Smooth muscle cell (in vitro differentiated cells): ENCODE measurements around the gene DEFB121. TPM values are rescaled to one million over a fixed set of nuclear protein-coding genes. Genes with fewer than 3 reads are reported as not detected.

Experiments
- DNase-seq: peaks from one replicate; lab custom pipeline; 2025; ENCODE audit not compliant: unreplicated experiment; lab: John Stamatoyannopoulos, UW
- H2AFZ ChIP-seq: fragments of 200-600 bp; sonication (generic); 2 replicates; pipeline ENCODE4 v1.6.0; 2016; ENCODE audit warnings: antibody characterized with exemption, low read depth, mild to moderate bottlenecking
- H3F3A ChIP-seq: fragments of 200-600 bp; sonication (generic); 2 replicates; pipeline ENCODE4 v1.6.0; 2017; ENCODE audit warnings: antibody characterized with exemption, low read depth
- H3K27ac ChIP-seq: fragments of 200-600 bp; sonication (generic); 2 replicates; pipeline ENCODE4 v1.5.1; 2016; ENCODE audit warnings: low read depth, mild to moderate bottlenecking
- H3K27me3 ChIP-seq: fragments of 200-600 bp; sonication (generic); 2 replicates; pipeline ENCODE4 v1.6.1; 2016; ENCODE audit warnings: low read depth, mild to moderate bottlenecking
- H3K36me3 ChIP-seq: fragments of 200-600 bp; sonication (generic); 2 replicates; pipeline ENCODE4 v1.5.1; 2016; ENCODE audit warnings: low read depth
- H3K4me1 ChIP-seq: fragments of 200-600 bp; sonication (generic); 2 replicates; pipeline ENCODE4 v1.5.1; 2016; ENCODE audit warnings: low read depth
- H3K4me2 ChIP-seq: fragments of 200-600 bp; sonication (generic); 2 replicates; pipeline ENCODE4 v1.6.0; 2016; ENCODE audit warnings: mild to moderate bottlenecking
- H3K4me3 ChIP-seq: fragments of 200-600 bp; sonication (generic); 2 replicates; pipeline ENCODE4 v1.5.1; 2016; ENCODE audit warnings: mild to moderate bottlenecking
- H3K79me2 ChIP-seq: fragments of 200-600 bp; sonication (generic); 2 replicates; pipeline ENCODE4 v1.6.0; 2016; ENCODE audit warnings: low read depth, mild to moderate bottlenecking
- H3K9ac ChIP-seq: fragments of 200-600 bp; sonication (generic); 2 replicates; pipeline ENCODE4 v1.6.0; 2016; ENCODE audit warnings: low read depth
- H3K9me3 ChIP-seq: fragments of 200-600 bp; sonication (generic); replicated peaks from 2 replicates; pipeline ENCODE4 v1.5.1; 2016; ENCODE audit warnings: low read depth
- H4K20me1 ChIP-seq: fragments of 200-600 bp; sonication (generic); 2 replicates; pipeline ENCODE4 v1.6.0; 2016; ENCODE audit warnings: low read depth
- WGBS: methylation state at CpG from one replicate; pipeline ENCODE4 v1.1.7; 2016; ENCODE audit warnings: low lambda C conversion rate; 5-methylcytosine and 5-hydroxymethylcytosine counted together
- polyA plus RNA-seq: library from polyadenylated mRNA; unstranded; fragments of >200 nt; fragmentation: Nextera tagmentation; extraction: Ambion mirVana; gene quantifications from 2 replicates; pipeline ENCODE4 v1.2.1, GENCODE V29; 2016
- total RNA-seq: library from RNA; depleted of rRNA; stranded (reverse); fragments of >200 nt; gene quantifications from 2 replicates; pipeline ENCODE4 v1.2.3, GENCODE V29; 2014
- TF ChIP-seq, protein P1 (sequence below): fragments of 200-600 bp; sonication (generic); IDR thresholded peaks from 2 replicates; pipeline ENCODE4 v1.5.1; 2017; ENCODE audit warnings: borderline replicate concordance, mild to moderate bottlenecking, antibody characterized with exemption; ENCODE audit not compliant: insufficient read depth, poor library complexity, severe bottlenecking

DEFB121 gene
- total and polyA plus RNA-seq, 2 experiments from 2014 or later: not detected

DNA sequence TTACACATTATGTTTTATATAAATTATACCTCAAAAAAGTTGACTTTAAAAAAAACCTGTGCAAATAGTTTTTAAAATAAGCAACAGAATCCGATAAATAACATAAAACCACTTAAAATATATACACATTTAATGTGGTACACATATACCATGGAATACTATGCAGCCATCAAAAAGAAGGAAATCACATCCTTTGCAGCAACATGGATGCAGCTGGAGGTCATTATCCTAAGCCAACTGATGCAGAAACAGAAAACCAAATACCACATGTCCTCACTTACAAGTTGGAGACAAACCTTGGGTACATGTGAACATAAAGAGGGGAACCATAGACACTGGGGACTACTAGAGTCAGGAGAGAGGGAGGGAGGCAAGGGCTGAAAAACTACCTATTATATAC is 4.0 kb upstream of the DEFB121 start:
- Histone ChIP-seq H3K9ac (no peak overlapping the region), H3K4me3 (no peak overlapping the region), H2AFZ (no peak overlapping the region), H3K27me3 (no peaks in the 10 kb centered on the region), H3K9me3 (peaks cover 11% of the 10 kb centered on the region), H3K79me2 (no peaks in the 10 kb centered on the region), H3K4me2 (no peak overlapping the region), H4K20me1 (no peaks in the 10 kb centered on the region), H3K36me3 (no peaks in the 10 kb centered on the region), H3K4me1 (no peaks in the 10 kb centered on the region), H3F3A (no peaks in the 10 kb centered on the region), H3K27ac (no peak overlapping the region)
- TF ChIP-seq, protein P1, sequence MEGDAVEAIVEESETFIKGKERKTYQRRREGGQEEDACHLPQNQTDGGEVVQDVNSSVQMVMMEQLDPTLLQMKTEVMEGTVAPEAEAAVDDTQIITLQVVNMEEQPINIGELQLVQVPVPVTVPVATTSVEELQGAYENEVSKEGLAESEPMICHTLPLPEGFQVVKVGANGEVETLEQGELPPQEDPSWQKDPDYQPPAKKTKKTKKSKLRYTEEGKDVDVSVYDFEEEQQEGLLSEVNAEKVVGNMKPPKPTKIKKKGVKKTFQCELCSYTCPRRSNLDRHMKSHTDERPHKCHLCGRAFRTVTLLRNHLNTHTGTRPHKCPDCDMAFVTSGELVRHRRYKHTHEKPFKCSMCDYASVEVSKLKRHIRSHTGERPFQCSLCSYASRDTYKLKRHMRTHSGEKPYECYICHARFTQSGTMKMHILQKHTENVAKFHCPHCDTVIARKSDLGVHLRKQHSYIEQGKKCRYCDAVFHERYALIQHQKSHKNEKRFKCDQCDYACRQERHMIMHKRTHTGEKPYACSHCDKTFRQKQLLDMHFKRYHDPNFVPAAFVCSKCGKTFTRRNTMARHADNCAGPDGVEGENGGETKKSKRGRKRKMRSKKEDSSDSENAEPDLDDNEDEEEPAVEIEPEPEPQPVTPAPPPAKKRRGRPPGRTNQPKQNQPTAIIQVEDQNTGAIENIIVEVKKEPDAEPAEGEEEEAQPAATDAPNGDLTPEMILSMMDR: no peak
- WGBS: 64% methylated on average over 1 of the region's 1 CpG
- no peak for DNase-seq

DNA sequence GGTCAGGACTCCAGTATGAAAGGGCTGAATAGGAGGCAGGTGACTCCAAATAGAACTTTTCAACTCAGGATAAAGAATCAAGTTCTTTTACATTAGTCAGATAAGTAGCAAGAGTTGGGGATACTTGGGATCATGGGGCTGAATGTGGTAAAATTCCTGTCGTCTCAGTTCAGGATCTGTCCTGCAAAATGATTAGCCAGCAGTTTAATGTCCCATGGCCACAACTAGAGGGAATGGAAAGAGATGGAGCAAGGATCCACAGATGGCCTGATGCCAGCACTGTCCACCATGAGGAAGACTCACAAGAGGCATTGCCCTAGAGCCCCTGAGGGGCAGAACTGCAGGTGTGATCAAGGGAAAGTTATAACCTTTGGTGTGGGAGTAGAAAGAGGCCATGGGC is 2.1 kb downstream of the DEFB121 start:
- no peaks in the 10 kb centered on the region for H4K20me1 ChIP-seq
- H3F3A ChIP-seq: no peaks in the 10 kb centered on the region
- TF ChIP-seq, protein P1: no peak
- peaks cover 4% of the 10 kb centered on the region for H3K36me3 ChIP-seq
- no peak overlapping the region for H2AFZ ChIP-seq
- H3K27ac ChIP-seq: no peak overlapping the region
- no peaks in the 10 kb centered on the region for H3K4me1 ChIP-seq
- no peak for DNase-seq
- H3K9me3 ChIP-seq: peaks cover 11% of the 10 kb centered on the region
- no peak overlapping the region for H3K4me3 ChIP-seq
- no peaks in the 10 kb centered on the region for H3K27me3 ChIP-seq
- H3K9ac ChIP-seq: no peak overlapping the region
- 43% methylated on average over 1 of the region's 1 CpG for WGBS
- H3K4me2 ChIP-seq: no peak overlapping the region
- no peaks in the 10 kb centered on the region for H3K79me2 ChIP-seq

DNA sequence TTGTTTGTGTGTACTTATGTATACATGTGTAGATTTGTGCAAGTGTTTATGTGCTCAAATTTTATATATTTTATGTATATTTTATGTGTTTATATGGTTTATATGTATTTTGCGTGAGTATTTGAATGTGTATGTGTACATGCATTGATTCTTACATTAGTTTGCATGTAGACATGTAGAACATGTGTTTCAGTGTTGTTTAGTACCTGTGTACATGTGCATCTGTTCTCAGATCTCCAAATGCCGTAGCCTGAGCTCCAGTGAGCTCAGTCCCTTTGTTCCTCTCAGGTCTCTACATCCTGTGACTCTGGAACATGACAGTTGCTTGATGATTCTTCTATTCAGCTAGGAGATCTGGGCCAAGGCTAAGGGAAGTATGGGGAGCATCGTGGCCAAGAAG is 11.1 kb downstream of the DEFB121 start:
- H3K27me3 ChIP-seq: no peaks in the 10 kb centered on the region
- H3K4me3 ChIP-seq: no peak overlapping the region
- no peaks in the 10 kb centered on the region for H3K79me2 ChIP-seq
- no peaks in the 10 kb centered on the region for H4K20me1 ChIP-seq
- no peak overlapping the region for H3K4me2 ChIP-seq
- no peaks in the 10 kb centered on the region for H3K4me1 ChIP-seq
- no peak overlapping the region for H2AFZ ChIP-seq
- H3K27ac ChIP-seq: no peak overlapping the region
- 37% methylated on average over 3 of the region's 3 CpGs for WGBS
- H3K36me3 ChIP-seq: no peaks in the 10 kb centered on the region
- no peak for DNase-seq
- H3K9me3 ChIP-seq: peaks cover 16% of the 10 kb centered on the region
- H3F3A ChIP-seq: no peaks in the 10 kb centered on the region
- TF ChIP-seq, protein P1: no peak
- no peak overlapping the region for H3K9ac ChIP-seq

DNA sequence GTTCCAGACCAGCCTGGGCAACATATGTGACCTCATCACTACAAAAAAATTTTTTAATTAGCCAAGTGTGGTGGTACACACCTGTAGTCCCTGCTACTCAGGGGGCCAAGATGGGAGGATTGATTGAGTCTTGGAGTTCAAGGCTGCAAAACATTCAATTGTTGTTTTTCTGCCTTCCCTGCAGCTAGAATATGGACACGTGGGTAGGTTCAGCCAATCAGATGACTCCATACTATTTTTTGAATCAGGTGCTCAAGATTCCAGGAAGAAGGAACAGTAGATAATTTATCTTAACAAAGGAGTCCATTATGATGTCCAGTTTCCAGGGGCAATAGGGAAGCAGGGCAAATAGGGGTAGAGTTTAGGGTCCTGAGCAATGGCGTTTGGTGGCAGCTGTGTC is 13.2 kb downstream of the DEFB121 start:
- TF ChIP-seq, protein P1: no peak
- H3K36me3 ChIP-seq: no peaks in the 10 kb centered on the region
- 59% methylated on average over 2 of the region's 2 CpGs for WGBS
- DNase-seq: no peak
- H3K79me2 ChIP-seq: no peaks in the 10 kb centered on the region
- H3K4me1 ChIP-seq: no peaks in the 10 kb centered on the region
- no peak overlapping the region for H3K27ac ChIP-seq
- no peaks in the 10 kb centered on the region for H3F3A ChIP-seq
- H3K4me2 ChIP-seq: no peak overlapping the region
- no peak overlapping the region for H3K9ac ChIP-seq
- no peaks in the 10 kb centered on the region for H3K27me3 ChIP-seq
- peaks cover 12% of the 10 kb centered on the region for H3K9me3 ChIP-seq
- H3K4me3 ChIP-seq: no peak overlapping the region
- no peaks in the 10 kb centered on the region for H4K20me1 ChIP-seq
- H2AFZ ChIP-seq: no peak overlapping the region
